DOHH2 (cell line): ENCODE results near the gene HSPG2.

ENCODE experiments used
- H3F3A ChIP-seq: fragments of 200-600 bp; sonication (generic), shearing (Covaris generic); 2 replicates; pipeline ENCODE4 v1.6.0; 2016; ENCODE audit warnings: antibody characterized with exemption, mild to moderate bottlenecking; ENCODE audit not compliant: control insufficient read depth, insufficient read depth
- H3K27ac ChIP-seq: fragments of 200-600 bp; sonication (generic); 2 replicates; pipeline ENCODE4 v1.5.1; 2014; ENCODE audit warnings: low read depth, mild to moderate bottlenecking, low read length, moderate library complexity
- H3K27me3 ChIP-seq: fragments of 200-600 bp; sonication (generic); 2 replicates; pipeline ENCODE4 v1.6.1; 2014; ENCODE audit warnings: mild to moderate bottlenecking, low read length, mixed read lengths; ENCODE audit not compliant: control insufficient read depth
- H3K36me3 ChIP-seq: fragments of 200-600 bp; sonication (generic); 2 replicates; pipeline ENCODE4 v1.6.1; 2014; ENCODE audit warnings: mild to moderate bottlenecking, low read length, moderate library complexity, mixed read lengths; ENCODE audit not compliant: control insufficient read depth
- H3K4me1 ChIP-seq: fragments of 200-600 bp; sonication (generic); 2 replicates; pipeline ENCODE4 v1.6.1; 2014; ENCODE audit warnings: mild to moderate bottlenecking, low read length, mixed read lengths; ENCODE audit not compliant: control insufficient read depth
- H3K4me2 ChIP-seq: fragments of 200-600 bp; sonication (generic); 2 replicates; pipeline ENCODE4 v1.6.0; 2014; ENCODE audit warnings: mild to moderate bottlenecking, low read length, moderate library complexity
- H3K4me3 ChIP-seq: fragments of 200-600 bp; sonication (generic); 2 replicates; pipeline ENCODE4 v1.5.1; 2014; ENCODE audit warnings: mild to moderate bottlenecking, low read length, mixed read lengths
- H3K79me2 ChIP-seq: fragments of 200-600 bp; sonication (generic); 2 replicates; pipeline ENCODE4 v1.6.1; 2014; ENCODE audit warnings: mild to moderate bottlenecking, low read length, mixed read lengths; ENCODE audit not compliant: control insufficient read depth
- H3K9me2 ChIP-seq: fragments of 200-600 bp; sonication (generic); replicated peaks from 2 replicates; pipeline ENCODE4 v1.6.1; 2014; ENCODE audit warnings: mild to moderate bottlenecking, low read length, mixed read lengths; ENCODE audit not compliant: control insufficient read depth
- H3K9me3 ChIP-seq: fragments of 200-600 bp; sonication (generic); 2 replicates; pipeline ENCODE4 v1.6.1; 2014; ENCODE audit warnings: antibody characterized with exemption, low read length, mixed read lengths; ENCODE audit not compliant: control insufficient read depth, insufficient read depth
- H4K20me1 ChIP-seq: fragments of 200-600 bp; sonication (generic); 2 replicates; pipeline ENCODE4 v1.6.0; 2014; ENCODE audit warnings: low read depth, mild to moderate bottlenecking, antibody characterized with exemption, low read length, moderate library complexity; ENCODE audit not compliant: control insufficient read depth, insufficient read depth
- CTCF ChIP-seq: fragments of 200-600 bp; sonication (generic); IDR thresholded peaks from one replicate; pipeline ENCODE4 v1.5.1; 2014; ENCODE audit warnings: antibody characterized with exemption, mild to moderate bottlenecking, low read depth, low read length; ENCODE audit not compliant: poor library complexity, severe bottlenecking
- EZH2phosphoT487 ChIP-seq: fragments of 200-600 bp; sonication (generic); IDR thresholded peaks from 2 replicates; pipeline ENCODE4 v1.6.1; 2017; ENCODE audit warnings: borderline replicate concordance, mild to moderate bottlenecking, antibody characterized with exemption, low read length, moderate library complexity, mixed read lengths

Gene HSPG2

GRCh38 chr1:21941370-21941769 lies 4.3 kb upstream of the HSPG2 start:
- Histone ChIP-seq H3K27ac (no peak overlapping the region), H3K4me3 (no peak overlapping the region), H3K79me2 (no peaks in the 10 kb centered on the region), H3K27me3 (peaks cover 30% of the 10 kb centered on the region), H3K9me3 (no peaks in the 10 kb centered on the region), H3K4me1 (peaks cover 4% of the 10 kb centered on the region; the same call in 1 of the 2 replicates), H3K36me3 (no peaks in the 10 kb centered on the region), H3K9me2 (no peaks in the 10 kb centered on the region), H4K20me1 (no peaks in the 10 kb centered on the region), H3F3A (no peaks in the 10 kb centered on the region), H3K4me2 (no peak overlapping the region)
- TF ChIP-seq CTCF: no peak
- TF ChIP-seq EZH2phosphoT487: no peak

- H3K9me3 ChIP-seq: no peaks in the 10 kb centered on the region
- H3K79me2 ChIP-seq: no peaks in the 10 kb centered on the region
- peaks cover 38% of the 10 kb centered on the region for H3K27me3 ChIP-seq
- H3K9me2 ChIP-seq: no peaks in the 10 kb centered on the region
- H4K20me1 ChIP-seq: no peaks in the 10 kb centered on the region
- H3F3A ChIP-seq: no peaks in the 10 kb centered on the region
- H3K4me2 ChIP-seq: no peak overlapping the region
- H3K36me3 ChIP-seq: no peaks in the 10 kb centered on the region
- peaks cover 4% of the 10 kb centered on the region; the same call in 1 of the 2 replicates for H3K4me1 ChIP-seq
- H3K4me3 ChIP-seq: no peak overlapping the region
- H3K27ac ChIP-seq: no peak overlapping the region
- TF ChIP-seq CTCF: no peak
These were observed 3.4 kb upstream of the HSPG2 start for GRCh38 chr1:21940492-21940891.

- Histone ChIP-seq H3K4me3 (no peak overlapping the region), H3K27ac (no peak overlapping the region), H3K4me1 (peaks cover 4% of the 10 kb centered on the region; the same call in 1 of the 2 replicates)
These were observed 2.7 kb upstream of the HSPG2 start for GRCh38 chr1:21939650-21940374.

More at GRCh38 chr1:21939650-21940374, 2.7 kb upstream of the HSPG2 start:
- no peaks in the 10 kb centered on the region for H4K20me1 ChIP-seq
- H3K4me2 ChIP-seq: no peak overlapping the region
- H3F3A ChIP-seq: no peaks in the 10 kb centered on the region
- TF ChIP-seq CTCF: no peak
- TF ChIP-seq EZH2phosphoT487: no peak
- H3K27me3 ChIP-seq: peaks cover 39% of the 10 kb centered on the region
- H3K9me3 ChIP-seq: no peaks in the 10 kb centered on the region
- no peaks in the 10 kb centered on the region for H3K36me3 ChIP-seq
- no peaks in the 10 kb centered on the region for H3K79me2 ChIP-seq
- H3K9me2 ChIP-seq: no peaks in the 10 kb centered on the region
